OCI-M1 (cell line): ENCODE measurements around the gene KCNIP4.
A peak's percentile ranks its signal among the peaks of the same experiment; 100 is the strongest.
"Not testable (repeated sequence)": the region's sequence is repeated elsewhere in the genome, so short reads cannot be mapped to it uniquely, and the experiment has no call there.

Experiments
- DNase-seq: peaks from one replicate; lab custom pipeline; 2025; lab: John Stamatoyannopoulos, UW

Gene KCNIP4

DNA sequence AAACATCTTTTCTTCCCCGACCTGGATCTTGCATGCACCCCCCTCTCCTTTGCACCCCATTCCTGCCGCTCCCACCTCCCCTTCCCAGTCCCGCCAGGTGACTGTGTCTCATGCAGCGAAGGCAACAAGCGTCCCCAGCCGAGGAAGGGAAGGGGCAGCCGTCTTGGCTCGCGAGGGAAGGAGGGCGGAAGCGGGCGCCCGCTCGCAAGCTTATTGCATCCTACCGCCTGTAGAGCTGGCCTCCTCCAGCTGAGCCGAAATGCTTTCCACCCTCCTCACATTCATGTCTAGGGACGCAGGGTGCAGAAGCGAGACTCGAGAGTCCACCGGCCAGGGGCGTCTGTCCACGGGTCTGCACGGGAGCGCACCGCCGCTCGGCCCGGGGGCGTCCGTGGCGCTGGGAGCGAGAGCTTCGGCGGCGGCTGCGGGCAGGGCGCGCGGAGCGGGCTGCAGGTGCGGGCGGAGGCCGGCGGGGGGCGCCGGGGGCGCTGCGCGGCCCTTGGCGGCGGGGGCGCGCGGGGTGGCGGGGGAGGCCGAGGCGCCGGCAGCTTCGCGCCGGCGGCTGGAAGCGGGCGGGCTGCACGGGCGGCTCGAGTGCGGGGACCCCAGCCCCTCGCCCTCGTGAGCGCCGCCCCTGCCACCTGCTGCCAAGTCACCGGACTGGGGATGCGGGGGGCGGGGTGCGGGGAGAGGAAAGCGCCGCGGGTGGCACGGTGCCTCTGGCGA is at the start of gene KCNIP4:
Gene KCNIP4, minus strand, starts transcription at position 426 of the 726 bp plus-strand sequence.
- DNase-seq: no peak

DNA sequence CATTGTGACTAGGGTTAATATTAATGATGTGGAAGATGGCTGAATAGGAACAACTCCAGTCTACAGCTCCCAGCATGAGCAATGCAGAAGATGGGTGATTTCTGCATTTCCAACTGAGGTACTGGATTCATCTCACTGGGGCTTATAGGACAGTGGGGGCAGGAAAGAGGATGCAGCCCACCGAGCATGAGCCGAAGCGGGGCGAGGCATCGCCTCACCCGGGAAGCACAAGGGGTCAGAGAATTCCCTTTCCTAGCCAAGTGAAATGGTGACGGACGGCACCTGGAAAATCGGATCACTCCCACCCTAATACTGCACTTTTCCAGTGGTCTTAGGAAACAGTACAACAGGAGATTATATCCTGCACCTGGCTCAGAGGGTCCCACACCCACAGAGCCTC is 48.0 kb upstream of the KCNIP4 start:
- not testable (repeated sequence) for DNase-seq

DNA sequence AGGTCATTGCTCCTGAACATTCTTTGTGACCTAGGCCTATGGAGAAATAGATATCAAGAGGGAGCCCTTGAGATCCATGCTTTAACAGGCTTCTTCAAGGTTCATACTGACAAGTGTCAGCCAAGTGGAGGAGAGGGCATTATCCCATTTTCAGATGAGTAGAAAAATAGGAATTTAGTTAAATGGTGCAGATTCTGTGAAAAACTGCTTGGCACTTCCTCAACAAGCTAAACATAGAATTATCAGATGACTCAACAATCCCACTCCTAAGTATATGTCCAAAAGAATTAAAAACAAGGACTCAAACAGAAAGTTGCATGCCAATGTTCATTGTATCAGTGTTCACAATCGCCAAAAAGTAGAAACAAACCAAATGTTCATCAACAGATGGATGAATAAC is 43.8 kb upstream of the KCNIP4 start:
- peak; percentile 18 for DNase-seq

DNA sequence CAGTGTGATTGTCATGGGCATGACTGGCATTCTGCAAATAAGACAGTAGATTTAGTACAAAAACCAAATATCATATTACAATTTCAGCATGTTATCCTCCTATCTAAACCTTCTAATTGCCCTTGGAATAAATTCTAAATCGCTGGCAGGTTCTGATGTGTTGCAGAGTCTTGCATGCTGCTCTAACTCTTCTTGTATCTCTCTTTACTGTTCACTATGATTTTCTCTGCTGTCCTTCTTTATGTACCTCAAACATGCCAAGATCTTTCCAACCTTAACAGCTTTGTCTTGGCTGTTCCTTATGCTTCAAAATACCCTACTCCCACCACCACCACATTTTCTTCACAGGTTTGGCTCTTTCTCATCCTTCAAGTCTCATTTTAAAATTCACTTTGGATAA is 43.0 kb upstream of the KCNIP4 start:
- no peak for DNase-seq

DNA sequence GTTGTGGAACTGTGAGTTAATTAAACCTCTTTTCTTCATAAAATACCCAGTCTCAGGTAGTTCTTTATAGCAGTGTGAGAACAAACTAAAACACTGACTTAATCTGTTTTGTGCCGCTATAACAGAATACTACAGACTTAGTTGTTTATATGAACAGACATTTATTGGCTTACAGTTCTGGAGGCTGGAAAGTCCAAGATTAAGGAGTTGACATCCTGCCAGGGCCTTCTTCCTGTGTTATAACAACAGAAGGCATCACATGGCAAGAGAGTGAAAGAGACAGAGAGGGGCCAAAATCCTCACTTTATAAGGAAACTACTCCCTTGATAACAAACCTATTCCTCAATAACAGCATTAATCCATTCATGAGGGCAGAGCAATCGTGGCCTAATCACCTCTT is 42.5 kb upstream of the KCNIP4 start:
- DNase-seq: no peak

DNA sequence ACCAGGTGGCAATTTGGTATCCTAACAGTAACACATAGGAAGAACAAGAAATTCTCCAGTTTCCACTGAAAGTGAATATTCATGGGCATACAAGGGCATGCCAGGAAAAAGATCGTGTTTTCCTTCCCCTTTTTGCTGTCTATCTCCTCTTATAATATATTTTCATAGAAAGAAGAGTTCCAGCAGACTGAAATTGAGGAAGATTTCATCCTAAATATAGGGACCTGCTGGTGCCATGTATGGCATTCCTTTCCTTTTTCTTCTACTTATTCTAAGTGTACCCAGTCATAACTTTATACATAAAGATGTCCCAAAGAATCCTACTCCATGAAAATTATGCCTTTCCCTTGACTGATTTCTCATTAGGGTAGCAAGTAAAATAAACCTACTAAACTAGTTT is 40.8 kb upstream of the KCNIP4 start:
- no peak for DNase-seq

DNA sequence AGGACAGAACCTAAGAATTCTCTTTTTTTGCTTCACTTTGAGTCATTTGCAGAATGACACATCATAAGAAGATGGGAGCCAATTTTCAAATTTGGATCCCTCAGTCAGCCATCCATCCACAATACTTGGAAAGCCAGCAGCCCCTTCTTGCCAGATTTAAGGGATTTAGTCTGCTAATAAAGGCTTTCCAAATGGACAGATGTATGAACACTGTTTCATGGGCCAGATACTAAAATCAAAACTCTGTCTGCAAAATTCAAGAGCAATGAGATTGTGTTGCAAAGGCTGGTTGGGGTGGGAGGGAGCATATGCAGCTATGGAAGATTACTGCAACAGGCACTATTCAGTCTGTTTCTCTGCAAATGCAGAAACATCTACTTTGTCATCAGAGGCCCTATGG is 37.7 kb upstream of the KCNIP4 start:
- DNase-seq: no peak

DNA sequence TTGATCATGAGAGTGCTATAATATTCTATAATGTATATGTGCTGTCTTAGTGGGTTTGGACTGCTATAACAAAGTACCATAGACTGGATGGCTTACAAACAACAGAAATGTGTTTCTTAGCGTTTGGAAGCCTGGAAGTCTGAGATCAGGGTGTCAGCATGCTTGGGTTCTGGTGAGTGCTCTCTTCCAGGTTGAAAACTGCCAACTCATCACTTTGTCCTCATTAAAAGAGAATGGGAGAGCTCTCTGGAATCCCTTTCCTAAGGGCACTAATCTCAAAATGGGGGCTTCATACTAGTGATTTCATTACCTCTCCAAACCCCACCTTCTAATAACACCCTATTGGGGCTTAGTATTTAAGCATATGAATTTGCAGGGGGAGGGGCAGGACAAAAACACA is 33.5 kb upstream of the KCNIP4 start:
- no peak for DNase-seq

DNA sequence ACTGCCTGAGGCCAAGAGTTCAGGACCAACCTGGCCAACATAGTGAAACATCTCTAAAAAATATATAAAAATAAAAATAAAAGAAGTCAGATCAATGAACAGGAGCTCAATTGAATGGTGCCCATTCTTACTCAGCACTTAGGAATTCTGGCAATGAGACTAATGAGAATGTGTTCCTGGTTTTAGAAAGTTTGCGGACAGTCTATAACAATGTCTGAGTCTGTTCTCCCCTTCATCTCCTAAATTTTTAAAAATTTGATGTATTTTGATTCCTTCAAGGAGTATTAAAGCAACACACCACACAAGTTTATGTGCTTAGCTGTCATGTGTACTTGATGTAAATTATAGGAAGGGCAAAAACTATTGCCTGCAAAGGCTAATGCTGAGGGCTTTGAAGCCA is 30.6 kb upstream of the KCNIP4 start:
- no peak for DNase-seq

DNA sequence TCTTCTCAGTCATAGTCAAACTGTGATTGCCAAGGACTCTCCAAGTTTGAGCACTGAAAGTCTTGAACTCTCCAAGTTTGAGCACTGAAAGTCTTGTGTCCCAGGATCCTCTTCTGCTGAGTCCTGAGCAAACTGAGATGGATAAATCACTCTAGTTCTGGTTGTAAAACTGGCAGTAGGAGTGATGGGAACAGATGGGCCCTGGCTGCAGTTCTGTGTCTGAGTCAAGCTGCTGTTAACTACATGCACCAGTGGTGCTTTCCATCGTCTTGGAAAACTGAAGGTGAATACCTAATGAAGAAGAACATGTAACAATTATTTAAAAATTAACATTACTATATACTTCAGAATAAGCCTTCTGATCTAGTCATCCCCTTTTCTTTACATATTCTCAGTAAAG is 27.6 kb upstream of the KCNIP4 start:
- no peak for DNase-seq

DNA sequence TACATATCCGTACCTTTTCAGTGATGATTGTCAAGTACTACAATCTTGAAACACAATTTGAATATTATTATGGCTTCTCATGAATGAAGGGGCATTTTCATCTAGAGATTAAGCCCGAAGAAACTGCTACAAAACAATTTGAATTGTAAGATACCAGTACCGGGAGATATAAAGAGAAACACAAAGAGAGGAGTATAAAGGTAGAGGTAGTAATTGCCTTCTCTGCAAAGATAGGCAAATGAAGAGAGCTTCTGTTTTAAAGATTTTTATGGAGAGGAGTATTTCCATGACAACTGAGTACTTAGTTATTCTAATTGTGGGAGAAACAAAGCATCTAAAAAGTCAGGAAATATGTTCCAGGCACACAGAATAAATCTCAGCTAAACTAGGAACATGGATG is 25.3 kb upstream of the KCNIP4 start:
- no peak for DNase-seq

DNA sequence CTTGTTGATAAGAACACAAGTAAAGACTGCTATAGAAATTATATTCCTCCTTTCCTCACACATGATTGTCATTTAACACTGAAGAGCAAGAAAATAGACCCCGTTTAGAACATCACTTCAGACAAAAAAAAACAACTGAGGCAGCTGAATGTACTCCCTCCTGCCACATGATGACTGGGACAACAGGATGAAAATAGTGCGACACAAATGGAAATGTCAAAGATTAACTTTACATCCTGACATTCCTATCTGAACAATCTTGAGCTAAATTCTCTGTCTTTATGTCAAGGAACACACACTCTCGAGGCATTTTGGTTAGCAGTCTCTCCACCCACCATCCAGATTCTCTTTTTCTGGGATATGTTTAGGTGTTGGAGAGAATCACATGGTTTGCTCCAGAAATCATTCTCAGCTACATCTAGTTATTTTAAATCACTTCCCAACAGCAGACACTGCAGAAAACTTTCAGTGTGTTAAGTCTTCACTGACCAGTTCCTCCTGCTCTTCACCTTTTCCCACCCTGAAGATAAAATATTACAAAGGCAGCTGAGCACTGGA is 16.3 kb upstream of the KCNIP4 start:
- no peak for DNase-seq

DNA sequence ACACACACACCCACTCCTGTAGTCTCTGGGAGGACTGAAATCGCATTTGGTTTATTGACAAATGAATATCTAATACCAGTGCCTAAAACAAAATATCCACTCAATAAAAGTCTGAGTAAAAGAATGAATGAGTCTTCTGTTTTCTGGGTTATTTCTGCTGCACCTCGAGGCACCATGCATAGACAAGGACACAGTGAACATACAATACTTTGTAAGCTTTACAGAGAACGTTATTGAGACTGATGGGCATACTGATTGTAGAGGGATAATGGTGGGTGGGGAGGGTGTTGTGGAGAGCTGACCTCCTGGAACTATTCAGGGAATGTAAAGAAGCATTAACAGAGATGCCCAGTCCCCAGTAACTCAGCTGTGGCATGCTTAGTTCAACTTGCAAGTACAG is 14.1 kb upstream of the KCNIP4 start:
- DNase-seq: no peak

DNA sequence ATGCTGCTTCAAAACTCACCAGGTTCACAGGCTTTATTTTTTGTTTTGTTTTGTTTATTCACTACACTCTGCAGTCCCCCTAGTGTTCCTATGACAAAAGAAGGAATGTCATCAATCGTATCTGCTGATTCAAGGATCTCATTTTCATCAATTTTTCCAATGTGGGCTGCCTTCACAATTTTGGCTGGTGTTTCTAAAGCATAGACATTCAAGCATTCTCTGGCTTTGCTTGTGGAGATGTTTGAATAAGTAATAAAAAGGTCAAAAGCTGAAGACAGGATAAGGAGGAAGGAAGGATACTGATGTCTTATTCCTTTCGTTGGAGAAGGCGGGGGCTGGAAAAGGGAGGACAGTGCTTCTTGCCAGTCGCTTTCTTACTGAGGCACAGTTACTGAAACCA is 12.2 kb upstream of the KCNIP4 start:
- no peak for DNase-seq

DNA sequence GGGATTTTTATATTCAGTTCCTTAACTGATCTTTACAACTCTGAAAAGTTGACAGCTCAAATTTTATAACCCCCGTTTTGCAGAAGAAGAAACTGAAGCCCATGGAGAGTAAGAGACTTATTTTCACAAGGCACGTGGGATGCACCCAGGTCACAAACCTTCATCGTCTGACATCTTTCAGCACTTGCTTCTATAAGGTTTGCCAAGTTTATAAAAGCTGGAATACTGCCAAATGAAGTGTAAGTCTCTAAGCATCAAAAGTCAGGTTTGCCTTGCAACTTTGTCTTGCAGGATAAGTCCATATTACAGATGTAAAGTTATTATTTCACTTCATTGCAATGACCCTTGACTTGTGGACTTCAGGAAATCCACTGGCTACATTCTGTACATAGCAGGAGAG is 6.3 kb upstream of the KCNIP4 start:
- no peak for DNase-seq

DNA sequence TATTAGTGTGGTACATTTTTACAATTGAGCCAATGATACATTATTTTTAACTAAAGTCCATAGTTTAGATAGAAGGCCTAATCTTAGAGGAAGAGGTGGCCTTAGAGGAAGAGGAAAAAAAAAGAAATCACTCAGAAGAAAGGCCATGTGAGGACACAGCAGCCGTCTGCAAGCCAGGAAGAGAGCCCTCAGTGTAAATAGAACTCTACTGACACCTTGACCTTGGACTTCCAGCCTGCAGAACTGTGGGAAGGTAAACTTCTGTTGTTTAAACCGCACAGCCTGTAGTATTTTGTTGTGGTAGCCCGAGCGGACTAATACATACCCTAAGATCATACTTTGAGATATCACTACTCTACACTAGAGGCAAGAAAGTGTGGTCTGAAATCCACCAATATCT is 5.1 kb upstream of the KCNIP4 start:
- no peak for DNase-seq

DNA sequence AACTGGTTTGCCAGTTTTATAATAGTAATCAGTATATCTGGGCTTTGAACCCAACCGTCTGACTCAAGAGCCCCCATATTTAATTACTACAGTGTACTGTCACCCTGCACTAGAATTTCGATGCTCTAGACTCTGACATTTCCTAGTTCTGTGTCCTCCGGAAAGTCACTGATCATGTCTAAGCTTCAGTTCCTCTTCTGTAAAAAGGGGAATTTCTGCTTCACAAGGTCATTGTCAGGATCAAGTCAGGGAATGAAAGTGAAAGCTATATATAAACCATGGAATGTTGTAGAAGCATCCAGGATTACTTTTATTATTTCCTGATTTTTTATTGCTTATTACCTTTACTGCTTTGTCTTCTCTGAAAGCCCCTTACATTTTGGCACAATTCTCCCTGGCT is 4.0 kb upstream of the KCNIP4 start:
- DNase-seq: peak; percentile 48

DNA sequence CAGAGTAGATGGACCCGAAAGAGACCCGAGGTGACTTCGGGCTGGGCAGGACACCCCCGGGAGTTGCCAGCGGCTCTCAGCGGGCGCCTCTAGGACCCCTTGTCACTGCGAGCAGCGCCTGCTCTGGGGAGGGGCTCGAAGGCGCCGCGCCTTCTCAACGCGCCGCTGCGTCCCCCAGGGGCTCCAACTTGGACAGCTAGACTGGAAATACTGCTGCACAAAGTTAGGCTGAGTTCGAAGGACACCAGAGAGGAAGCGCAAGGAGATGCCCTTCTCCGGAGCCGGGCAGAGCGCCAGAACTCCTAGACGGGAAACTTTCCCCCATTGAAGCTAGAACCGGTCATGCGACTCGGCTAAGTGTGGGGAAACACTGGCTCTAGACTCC is 493 bp upstream of the KCNIP4 start:
- no peak for DNase-seq

DNA sequence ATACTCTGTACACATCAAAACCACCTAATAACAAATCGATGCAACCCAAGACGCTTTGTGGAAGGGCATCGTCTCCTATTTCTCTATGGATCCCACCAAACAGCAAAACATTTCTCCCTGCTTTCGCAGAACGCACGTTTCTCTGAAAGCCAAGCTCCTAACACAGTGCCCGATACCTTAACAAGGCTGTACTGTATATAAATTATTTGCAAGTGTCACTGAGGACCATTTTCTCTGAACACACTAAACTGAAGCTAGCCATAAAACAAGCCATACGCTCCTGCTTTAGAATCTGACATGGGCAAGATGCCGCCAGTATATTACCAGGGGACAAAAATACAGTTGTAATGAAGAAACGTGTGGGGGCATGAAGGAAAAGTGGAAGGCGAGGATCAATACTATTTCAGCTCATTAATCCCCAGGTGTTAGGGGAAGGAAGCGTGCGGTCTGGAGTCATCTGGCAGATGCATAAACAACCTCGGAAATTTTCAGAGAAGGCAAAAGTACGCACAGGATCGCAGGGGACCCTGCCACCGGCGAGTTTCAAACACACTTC is 703 bp downstream of the KCNIP4 start:
- DNase-seq: no peak

DNA sequence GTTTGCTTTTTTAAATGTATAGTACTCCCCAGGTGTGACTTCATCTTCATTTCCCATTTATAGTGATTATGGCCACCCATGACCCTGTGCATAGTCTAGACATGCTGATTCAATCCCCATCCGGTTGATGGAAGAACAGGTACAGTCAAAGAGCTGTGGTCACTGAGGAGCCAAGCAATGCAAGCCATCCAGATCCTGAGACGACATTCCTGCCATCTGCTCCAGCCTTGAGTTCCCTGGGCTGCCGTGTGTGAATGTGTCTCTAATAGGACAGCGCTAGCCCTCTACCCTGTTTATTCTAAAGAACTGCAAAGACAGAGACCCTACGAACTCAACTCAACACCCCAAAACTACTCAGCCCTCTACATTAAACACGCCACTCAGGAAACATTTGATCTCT is 1.7 kb downstream of the KCNIP4 start:
- no peak for DNase-seq

DNA sequence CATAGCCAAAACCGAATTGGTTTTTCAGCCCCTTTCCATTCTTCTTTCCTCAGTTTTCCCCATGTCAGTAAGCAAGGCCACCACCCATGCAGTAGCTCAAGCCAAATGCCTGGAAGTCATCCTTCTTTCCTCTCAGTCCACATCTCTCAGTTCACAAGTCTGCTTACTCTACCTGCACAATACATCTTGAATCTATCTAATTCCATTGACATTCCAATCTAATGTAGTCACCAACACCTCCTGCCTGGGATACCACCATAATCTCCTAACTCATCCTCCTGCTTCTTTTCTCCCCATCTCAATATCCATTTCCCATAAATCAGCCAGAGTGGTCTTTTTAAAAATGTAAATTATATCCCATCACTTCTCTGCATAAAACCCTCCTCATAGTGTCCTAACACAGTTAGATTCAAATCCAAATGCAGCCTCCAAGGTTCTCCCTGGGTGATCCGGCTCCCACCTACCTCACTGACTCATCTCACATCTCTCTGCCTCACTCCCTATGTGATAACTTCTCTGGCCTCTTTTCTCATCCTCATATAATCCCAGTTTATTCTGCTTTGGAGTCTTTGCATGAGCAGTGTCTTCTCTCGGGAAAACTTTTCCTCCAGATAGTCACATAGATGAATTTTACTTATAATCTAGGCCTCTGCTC is 26.9 kb downstream of the KCNIP4 start:
- DNase-seq: no peak

DNA sequence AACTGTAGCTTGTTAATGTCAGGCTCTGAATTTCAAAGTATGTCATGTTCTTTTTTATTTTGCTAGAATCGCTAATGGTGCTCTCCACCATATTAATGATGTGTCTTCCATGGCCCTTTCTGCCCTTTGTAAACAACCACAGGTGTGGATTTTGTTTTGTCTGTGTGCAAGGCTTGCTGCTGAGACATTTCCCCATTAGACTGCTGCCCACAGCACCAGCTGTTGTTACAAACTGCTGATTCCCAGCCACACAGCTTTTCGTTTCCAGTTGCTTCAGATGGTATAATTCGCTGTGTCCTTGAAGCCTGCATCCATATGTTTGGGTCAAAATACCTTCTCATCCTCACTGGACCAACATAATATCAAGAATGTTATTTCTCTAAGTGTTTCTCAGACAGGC is 32.8 kb downstream of the KCNIP4 start:
- DNase-seq: no peak

DNA sequence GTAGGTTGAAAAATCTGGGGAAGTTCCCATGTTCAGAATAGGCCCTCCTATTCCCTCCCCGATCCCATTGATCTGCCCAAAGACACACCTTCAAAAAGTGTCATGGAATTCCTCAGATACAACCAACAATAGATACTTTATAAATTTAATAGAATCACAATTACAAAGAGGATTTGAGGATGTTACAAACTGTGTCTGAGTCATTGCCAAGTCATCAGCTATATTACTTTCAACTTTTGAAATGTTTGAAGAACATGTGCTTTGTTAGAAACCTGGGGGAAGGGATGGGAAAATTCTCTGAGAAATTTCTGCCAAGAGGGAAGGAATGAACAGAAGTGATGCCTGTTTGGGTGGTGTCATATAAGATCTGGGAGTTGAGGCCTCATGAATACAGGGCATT is 46.7 kb downstream of the KCNIP4 start:
- DNase-seq: no peak

DNA sequence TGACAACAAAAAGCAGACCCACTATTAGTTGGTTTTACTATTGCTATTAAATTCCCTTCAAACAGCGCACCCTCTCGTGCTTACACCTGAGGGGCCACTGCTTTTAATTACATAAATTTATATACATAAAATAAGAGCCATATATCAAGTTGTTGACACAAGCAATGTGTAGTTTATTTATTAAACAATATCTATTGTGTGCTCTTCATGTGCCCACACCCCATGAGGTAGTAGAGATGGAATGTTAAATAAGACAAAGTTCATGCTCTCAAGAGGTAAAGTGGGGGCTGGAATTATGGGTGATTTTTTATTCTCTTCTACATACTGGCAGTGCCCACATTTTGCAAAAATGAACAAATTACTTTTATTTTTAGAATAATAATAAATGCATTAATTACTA is 47.3 kb downstream of the KCNIP4 start:
- no peak for DNase-seq
